CD1c-positive myeloid dendritic cell (primary cell): ENCODE results near the gene FRG2.
"Not testable (repeated sequence)": the region's sequence is repeated elsewhere in the genome, so short reads cannot be mapped to it uniquely, and the experiment has no call there.

ENCODE experiments used
- DNase-seq: peaks from one replicate; pipeline ENCODE4 v3.0.0-alpha.2; 2016; ENCODE audit errors: extremely low spot score

Gene FRG2

DNA sequence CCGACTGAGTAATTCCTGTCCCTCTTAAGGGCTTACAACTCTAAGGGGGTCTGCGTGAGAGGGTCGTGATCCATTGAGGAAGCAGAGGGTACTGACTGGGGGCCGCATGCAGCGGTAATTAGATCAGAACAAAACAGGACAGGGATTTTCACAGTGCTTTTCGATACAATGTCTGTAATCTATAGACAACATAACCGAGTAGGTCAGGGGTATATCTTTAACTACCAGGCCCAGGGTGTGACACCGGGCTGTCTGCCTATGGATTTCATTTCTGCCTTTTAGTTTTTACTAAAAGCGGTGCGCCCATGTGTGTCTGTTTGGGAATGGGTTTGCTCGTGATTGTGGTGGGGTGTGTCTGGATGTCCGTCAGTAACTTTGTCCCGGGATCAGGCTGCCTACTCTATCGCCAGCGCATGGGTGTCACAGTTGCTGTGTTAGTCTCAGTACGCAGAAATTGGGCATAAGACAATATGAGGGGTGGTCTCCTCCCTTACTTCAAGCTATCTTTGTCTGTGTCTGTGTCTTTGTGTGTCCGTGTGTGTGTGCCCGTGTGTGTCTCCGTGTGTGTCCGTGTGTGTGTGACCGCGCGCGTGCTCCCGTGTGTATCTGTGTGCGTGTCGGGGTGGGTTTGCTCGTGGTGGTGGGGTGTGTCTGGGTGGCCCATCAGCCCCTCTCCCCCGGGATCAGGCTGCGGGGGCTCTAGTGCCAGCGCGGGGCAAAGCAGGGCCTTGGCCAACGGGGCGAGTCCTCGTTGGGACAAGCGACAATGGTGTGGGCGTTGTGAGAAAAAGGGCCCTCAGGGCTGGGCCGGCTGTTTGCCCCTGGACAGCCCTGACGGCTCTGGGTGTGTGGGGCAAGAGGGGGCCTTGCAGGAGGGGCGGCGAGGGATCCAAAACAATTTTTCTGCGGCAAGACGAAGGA, 10.4 kb downstream of the FRG2 start:
- no peak for DNase-seq

DNA sequence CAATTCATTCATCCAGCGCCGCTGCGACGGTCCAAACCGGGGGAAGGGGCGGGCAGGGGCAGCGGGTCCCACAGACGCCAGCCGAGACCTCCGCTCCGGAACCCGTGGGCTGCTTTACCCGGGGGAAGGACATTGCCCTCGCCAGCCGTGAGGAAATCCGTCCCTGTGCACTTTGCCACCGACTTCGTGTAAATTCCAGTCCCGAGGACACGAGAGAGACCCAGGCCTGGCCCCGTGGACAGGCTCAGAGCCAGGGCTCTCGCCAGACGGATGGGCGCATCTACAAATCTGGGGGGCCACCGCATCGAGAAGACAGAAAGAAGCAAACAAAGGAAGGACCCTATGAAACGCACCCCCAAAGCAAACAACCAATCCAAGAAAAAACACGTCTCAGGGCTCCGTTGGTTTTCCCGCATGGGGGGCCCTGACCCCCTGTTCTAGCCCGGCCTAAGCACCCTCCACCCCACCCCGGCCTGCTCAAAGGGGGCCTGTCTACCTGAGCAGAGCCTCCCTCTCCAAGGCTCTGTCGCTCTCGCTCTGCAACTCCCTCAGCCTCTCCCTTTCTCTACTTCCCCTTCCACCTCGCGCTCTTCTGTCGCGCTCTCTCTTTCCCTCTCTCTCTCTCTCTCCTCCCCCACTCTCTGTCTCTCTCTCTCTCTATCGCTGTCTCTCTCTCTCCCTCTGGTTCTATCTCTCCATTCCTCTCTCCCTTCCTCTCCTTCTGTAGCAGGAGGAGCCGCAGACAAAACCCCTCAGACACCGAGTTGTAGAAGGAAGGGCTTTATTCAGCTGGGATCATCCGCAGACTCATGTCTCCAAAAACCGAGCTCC, 11.3 kb downstream of the FRG2 start:
- DNase-seq: no peak

DNA sequence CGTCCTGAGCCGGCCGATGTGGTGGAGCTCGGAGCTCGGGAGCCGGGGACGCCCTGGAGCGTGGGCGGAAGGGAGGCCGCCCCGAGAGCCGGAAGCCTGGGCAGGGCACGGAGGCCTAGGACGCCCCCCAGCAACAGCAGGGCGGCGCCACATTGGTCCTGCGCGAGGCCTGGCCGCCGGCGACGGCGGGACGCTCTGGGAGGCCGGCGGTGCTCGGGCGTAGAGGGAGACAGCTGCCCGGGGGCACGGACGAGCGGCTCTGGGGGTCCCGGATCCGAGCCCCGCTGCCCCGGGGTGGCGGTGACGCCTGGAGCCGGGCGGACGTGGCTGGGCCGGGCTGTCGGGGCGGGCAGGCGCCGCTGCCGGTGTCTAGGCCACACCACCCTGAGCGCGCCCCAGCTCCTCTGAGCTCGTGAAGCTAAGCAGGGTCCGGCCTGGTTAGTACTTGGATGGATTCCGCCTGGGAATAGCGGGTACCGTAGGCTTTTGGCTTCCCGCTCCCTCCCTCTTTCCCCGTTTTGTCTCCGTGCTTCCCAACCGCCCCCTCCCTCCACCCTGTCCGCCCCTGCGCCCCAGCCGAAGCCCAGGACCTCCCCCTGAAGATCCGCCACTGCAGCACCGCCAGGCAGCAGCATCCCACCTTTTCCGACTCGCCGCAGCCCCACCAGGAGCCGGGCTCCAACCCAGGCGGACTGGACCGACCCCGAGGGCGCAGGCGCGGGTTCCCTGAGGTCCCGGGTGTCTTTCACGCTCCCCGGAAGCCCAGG, 12.1 kb downstream of the FRG2 start:
- DNase-seq: no peak

GRCh38 chr4:189989941-189990340, 37.1 kb downstream of the FRG2 start:
- DNase-seq: not testable (repeated sequence)

GRCh38 chr4:189988877-189989431, 38.1 kb downstream of the FRG2 start:
- DNase-seq: no peak

DNA sequence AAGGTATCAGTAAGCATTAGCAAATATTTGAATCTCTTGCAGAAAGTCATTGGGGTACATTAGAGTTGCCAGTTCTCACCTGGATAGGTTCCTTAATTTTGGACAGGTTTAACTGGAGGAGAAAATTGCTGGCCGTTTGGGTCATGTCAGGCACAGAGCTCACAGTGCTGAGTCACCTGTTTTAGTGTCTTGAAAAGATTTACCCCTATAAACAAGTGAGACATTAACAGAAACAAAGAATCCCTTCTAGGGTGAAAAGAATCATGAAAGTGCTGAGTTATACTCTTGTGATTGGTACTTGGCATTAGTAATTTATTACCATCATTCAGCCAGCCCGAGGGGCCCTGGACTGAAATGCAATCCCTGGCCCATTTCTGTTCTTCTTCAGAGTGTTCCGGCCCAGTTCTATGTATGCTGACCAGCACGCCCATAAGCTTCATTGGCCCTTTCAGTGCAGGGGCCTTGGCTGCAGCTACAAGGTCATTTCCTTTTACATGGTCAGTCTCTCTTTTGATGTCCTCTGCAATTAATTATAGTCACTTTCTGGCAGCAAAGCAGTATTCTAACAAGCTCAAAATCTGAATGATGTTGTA, 41.3 kb downstream of the FRG2 start:
- DNase-seq: not testable (repeated sequence)

- DNase-seq: not testable (repeated sequence)
These were observed 42.4 kb downstream of the FRG2 start for GRCh38 chr4:189984661-189985060.

DNA sequence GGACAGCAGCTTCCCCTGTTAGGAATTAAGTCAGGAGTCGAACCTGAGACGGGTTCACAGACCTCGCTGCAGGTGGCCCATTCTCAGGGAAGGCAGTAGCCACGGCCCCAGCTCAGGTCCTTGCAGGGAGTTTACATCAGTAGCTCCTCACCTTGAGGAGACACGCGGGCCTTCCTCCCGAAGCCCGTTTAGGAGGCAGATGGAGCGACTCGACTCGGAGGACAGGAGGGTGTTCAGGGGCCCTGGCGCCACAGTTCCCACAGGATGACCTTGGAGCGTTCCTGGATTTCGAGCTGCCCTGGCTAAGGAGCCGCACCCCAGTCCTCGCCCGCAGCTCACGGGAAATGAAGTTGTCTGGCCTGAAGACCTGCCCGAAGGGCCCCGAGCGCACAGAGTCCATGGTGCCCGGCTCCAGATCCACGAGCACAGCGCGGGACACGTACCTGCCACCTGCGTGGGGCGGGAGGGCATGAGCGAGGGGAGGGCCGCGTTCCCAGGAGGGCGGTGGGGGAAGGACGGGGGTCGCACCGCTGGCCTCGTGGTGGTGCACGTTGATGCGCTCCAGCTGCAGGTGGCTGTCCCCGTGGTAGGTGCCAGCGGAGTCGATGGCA, 43.0 kb downstream of the FRG2 start:
- not testable (repeated sequence) for DNase-seq

DNA sequence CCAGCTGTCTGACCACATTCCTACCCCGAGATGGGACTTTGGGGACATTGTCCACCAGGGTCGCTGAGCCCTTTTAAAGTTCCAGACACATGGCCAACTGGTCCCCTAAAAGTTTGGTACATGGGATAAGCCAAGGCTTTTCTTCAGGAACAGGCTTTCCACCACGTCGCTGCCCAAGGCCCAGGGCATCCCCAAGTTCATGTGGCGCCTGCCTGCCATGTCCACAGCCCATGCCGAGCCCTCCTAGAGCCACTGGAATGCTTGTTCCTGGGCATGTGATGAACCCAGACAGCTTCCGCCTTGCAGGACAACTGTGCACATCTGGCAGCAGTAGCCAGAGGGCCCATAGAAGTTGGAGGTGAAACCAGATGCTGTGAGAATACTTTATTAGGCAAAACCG, 45.1 kb downstream of the FRG2 start:
- no peak for DNase-seq

DNA sequence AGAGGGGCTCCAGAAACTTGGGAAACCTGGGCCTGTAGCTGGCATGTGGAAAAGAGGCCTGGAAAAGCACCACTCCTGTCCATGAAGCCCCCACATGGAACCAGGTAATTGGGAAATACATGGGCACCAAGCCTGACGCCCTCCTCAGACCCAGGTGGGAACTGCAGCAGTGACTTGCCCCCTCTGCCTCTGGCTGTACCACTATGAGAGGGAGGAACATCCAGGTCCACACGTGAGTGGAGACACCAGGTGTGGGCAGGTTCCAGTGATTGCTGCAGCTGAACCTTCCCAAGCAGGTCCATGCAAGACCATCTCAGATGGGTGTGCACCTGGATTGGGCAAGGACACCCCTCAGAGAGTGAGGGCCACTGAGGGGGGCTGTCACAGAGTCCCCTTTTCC, 46.8 kb downstream of the FRG2 start:
- not testable (repeated sequence) for DNase-seq

DNA sequence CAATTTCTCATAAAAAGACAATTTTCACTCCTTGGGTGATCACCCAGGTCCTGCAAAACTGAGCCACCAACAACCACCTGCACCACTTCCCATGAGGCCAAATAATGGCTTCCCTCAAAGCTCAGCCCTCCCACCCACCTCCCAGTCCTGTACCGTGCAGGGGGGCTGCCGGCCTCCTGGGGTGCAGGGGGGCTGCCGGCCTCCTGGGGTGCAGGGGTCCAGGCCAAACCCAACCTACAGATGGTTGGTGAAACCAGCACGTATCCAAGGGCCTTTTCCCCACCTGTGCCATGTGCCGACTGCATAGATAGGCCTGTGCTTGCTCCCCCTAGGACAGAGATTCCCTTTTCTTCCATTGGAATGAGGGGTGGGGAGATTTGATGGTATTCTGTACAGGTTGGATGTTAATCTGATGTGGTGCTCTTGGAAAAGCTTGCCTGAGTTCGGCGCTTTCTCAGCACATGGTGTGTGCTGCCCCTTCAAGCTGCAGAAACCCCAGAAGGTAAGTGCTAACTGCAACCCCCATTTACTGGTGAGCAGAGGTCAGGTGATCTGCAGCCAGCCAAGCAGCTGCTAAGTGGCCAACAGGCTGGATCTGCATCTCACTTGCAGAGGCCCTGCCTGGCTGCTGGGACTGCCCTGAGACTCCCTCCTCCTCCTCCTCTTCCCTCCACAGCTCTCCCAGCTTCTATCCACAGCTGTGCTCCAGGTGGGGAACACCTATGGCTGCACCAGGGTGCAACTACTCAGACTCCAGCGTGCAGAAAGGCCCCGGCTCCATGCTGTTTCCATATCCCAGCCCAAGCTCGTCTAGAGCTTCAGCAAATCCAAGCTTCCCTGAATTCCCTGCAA, 47.6 kb downstream of the FRG2 start:
- DNase-seq: no peak
